Dendritic cell treated with granulocyte-macrophage colony-stimulating factor and Interleukin-4, amounts not matched to agents 40 ng/mL and 50 ng/mL, for 4 days (primary cell): ENCODE results near the gene GLTPD2.

Experiments
- H3K27ac Mint-ChIP-seq: one replicate; pipeline ENCODE4 v1.8.0; 2022; ENCODE audit warnings: mild to moderate bottlenecking, mixed read lengths
- H3K27me3 Mint-ChIP-seq: one replicate; pipeline ENCODE4 v1.8.0; 2022; ENCODE audit warnings: mild to moderate bottlenecking, mixed read lengths
- H3K36me3 Mint-ChIP-seq: one replicate; pipeline ENCODE4 v1.8.0; 2022; ENCODE audit warnings: low read depth, mixed read lengths
- H3K4me1 Mint-ChIP-seq: one replicate; pipeline ENCODE4 v1.8.0; 2022; ENCODE audit warnings: low read depth, mixed read lengths
- H3K4me3 Mint-ChIP-seq: one replicate; pipeline ENCODE4 v1.8.0; 2022; ENCODE audit warnings: mild to moderate bottlenecking, moderate library complexity, mixed read lengths
- H3K9me3 Mint-ChIP-seq: one replicate; pipeline ENCODE4 v1.8.0; 2022; ENCODE audit warnings: mixed read lengths
- intact Hi-C: fragments of 100-400 bp; cut with micrococcal nuclease; formaldehyde crosslinking; loops from one replicate; pipeline ENCODE4 v1.15.0; 2022

The GLTPD2 gene

GRCh38 chr17:4788807-4789700 lies at the start of gene GLTPD2:
GLTPD2 (plus strand) TSS chr17:4788964; CDS start chr17:4789012, 48 bp downstream.
- intact Hi-C loops, result loop anchor here (5.0 kb wide), 1 partner anchor 57 kb away; the partner anchor contains the start of gene MED11
- peaks cover 58% of the 10 kb centered on the region for H3K4me1 Mint-ChIP-seq
- peaks cover 51% of the 10 kb centered on the region for H3K27me3 Mint-ChIP-seq
- peaks cover 13% of the 10 kb centered on the region for H3K36me3 Mint-ChIP-seq
- no peaks in the 10 kb centered on the region for H3K9me3 Mint-ChIP-seq
- peak within 1 kb of the TSS; percentile 84 for H3K4me3 Mint-ChIP-seq
- peak within 1 kb of the TSS; percentile 94 for H3K27ac Mint-ChIP-seq

DNA sequence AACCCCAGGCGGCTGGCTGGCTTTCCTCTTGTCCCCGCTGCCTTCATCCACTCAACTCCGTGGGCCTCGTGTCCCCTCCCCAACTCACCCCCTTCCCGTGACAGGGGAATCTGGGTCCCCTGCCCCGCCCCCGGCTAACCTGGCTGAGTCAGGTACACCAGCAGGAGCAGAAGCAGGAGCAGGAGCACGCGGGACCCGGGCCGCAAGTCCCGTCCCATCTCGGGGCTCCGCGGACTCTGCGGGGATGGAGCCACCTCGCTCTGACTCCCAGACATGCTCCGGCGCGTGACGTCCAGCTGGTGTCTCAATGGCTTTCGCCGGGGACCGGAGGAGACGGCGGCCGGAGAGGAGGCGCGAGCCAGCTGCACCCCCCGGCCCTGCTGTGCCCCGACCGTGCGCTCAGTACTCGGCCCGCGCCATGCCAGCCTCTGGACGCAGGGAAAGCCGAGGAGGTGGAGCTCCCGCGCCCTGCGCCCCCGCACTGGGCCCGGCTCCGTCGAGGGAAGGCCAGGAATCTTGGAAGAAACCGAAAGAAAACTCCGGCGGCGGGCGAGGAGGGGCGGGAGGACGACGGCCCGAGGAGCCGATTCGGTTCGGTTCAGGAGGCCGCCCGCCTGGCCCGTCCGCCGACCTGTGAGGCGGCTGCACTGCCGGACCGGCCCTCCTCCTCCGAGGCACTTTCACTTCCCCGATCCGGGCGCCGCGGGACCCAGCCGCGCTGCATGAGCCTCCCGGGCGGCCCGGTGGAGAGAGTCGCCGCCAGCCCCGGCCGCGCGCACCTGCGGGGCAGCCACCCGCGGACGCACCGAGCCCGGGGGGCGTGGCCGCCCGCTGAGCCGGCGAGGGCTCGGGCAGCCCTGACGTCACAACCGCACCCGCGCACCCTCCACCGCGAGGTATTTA lies 49.4 kb upstream of the GLTPD2 start, which contains the start of the genes CXCL16 and ZMYND15:
Gene CXCL16, minus strand, starts transcription at position 807 of the 903 bp plus-strand sequence. Its CDS starts 589 bp downstream, at position 218.
Gene ZMYND15, plus strand, starts transcription at position 712 of the 903 bp plus-strand sequence. CDS start 716 bp downstream, outside the sequence.
- H3K36me3 Mint-ChIP-seq, result peaks cover 34% of the 10 kb centered on the region
- no peaks in the 10 kb centered on the region for H3K9me3 Mint-ChIP-seq
- peaks cover 50% of the 10 kb centered on the region for H3K4me1 Mint-ChIP-seq
- peak within 1 kb of the TSS; percentile 96 for H3K27ac Mint-ChIP-seq
- intact Hi-C loops, result no loop called here
- H3K4me3 Mint-ChIP-seq, result peak within 1 kb of the TSS; percentile 88
- H3K27me3 Mint-ChIP-seq, result peaks cover 34% of the 10 kb centered on the region

DNA sequence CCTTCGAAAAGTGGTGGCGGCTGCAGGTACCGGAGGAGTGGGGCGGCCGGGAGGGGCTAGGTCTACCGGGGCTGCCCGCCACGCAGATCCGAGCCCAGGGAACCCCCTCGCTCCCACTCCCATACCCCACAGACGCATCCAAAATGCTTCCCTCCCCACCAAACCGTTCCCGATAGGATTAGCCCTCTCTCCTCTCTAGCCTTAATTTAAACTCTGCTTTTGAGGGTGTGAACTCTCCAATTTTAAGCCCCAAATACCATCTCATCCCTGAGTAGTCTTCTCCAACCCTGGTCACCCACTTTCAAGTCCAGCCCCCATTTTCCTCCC lies 48.8 kb upstream of the GLTPD2 start:
- peaks cover 47% of the 10 kb centered on the region for H3K4me1 Mint-ChIP-seq
- no peaks in the 10 kb centered on the region for H3K9me3 Mint-ChIP-seq
- H3K4me3 Mint-ChIP-seq, result peak overlapping the region; percentile 65
- H3K27me3 Mint-ChIP-seq, result peaks cover 40% of the 10 kb centered on the region
- intact Hi-C loops, result no loop called here
- H3K27ac Mint-ChIP-seq, result peak overlapping the region; percentile 96
- H3K36me3 Mint-ChIP-seq, result peaks cover 30% of the 10 kb centered on the region

GRCh38 chr17:4740584-4740983 lies 48.2 kb upstream of the GLTPD2 start:
- Mint-ChIP-seq H3K36me3 (peaks cover 27% of the 10 kb centered on the region), H3K27ac (peak overlapping the region; percentile 96), H3K4me1 (peaks cover 47% of the 10 kb centered on the region), H3K4me3 (peak overlapping the region; percentile 65), H3K9me3 (no peaks in the 10 kb centered on the region), H3K27me3 (peaks cover 45% of the 10 kb centered on the region)
- intact Hi-C loops, result no loop called here

- Mint-ChIP-seq H3K36me3 (peaks cover 17% of the 10 kb centered on the region), H3K4me1 (peaks cover 41% of the 10 kb centered on the region), H3K27me3 (peaks cover 45% of the 10 kb centered on the region), H3K9me3 (no peaks in the 10 kb centered on the region), H3K27ac (no peak overlapping the region), H3K4me3 (no peak overlapping the region)
- intact Hi-C loops, result no loop called here
Measured at GRCh38 chr17:4741544-4741943, 47.2 kb upstream of the GLTPD2 start.

DNA sequence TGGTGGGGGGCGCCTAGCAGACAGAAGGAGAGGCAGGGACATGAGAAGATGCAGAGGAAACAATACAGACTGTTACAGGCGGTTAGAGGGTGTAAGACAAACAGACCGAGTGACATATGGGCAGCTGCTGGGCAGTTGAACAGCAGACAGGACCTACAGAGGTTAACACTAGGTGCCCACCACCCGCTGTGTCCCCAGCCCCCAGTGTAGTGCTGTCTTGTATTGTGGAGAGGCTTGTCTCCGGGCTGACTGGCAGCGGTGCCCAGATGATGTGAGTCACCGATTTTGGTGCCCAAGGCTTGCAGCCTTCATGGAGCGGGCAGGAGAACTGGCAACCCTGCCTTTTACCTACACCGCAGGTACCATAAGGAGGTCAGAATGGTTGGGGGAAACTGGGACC lies 46.6 kb upstream of the GLTPD2 start:
- Mint-ChIP-seq H3K4me3 (no peak overlapping the region), H3K27ac (peak overlapping the region; percentile 68), H3K4me1 (peaks cover 45% of the 10 kb centered on the region), H3K27me3 (peaks cover 45% of the 10 kb centered on the region), H3K9me3 (no peaks in the 10 kb centered on the region), H3K36me3 (peaks cover 17% of the 10 kb centered on the region)
- intact Hi-C loops, result no loop called here

DNA sequence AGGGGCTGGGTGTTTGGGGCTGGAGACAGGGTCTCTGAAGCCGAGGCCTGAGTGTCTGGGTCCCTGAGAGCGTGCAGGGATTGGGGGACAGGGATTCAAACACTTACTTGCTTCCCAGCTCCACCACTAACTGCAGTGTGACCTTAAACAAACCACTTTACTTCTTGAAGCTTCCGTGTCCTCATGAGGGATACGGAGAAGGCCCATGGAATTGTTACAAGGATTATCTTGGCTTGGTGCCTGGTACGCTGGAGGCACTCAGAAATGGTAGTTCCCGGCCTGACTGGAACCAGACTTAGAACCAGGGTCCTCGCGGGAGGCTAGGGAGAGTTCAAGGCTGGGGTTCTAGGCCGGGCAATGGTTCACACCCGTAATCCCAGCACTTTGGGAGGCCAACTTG lies 46.1 kb upstream of the GLTPD2 start:
- intact Hi-C loops, result no loop called here
- no peak overlapping the region for H3K4me3 Mint-ChIP-seq
- H3K36me3 Mint-ChIP-seq, result peaks cover 17% of the 10 kb centered on the region
- H3K9me3 Mint-ChIP-seq, result no peaks in the 10 kb centered on the region
- peak overlapping the region; percentile 68 for H3K27ac Mint-ChIP-seq
- peaks cover 45% of the 10 kb centered on the region for H3K27me3 Mint-ChIP-seq
- H3K4me1 Mint-ChIP-seq, result peaks cover 48% of the 10 kb centered on the region

DNA sequence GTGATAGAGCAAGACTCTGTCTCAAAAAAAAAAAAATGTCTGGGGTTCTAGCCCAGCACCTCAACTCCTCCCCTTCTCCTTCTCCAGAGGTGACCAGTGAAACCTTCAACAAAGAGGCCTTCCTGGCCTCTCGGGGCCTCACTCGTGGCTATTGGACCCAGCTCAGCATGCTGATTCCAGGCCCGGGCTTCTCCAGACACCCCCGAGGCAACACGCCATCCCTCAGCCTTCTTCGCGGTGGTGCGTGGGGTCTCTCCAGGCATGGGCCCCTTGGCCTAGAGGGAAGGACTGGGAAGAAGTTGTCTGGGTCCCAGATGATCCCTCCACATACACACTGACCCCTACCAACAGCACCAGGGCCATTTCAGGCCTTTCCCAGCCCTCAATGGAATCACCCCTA lies 45.5 kb upstream of the GLTPD2 start:
- no peak overlapping the region for H3K4me3 Mint-ChIP-seq
- peak overlapping the region; percentile 68 for H3K27ac Mint-ChIP-seq
- H3K27me3 Mint-ChIP-seq, result peaks cover 45% of the 10 kb centered on the region
- H3K36me3 Mint-ChIP-seq, result peaks cover 16% of the 10 kb centered on the region
- H3K4me1 Mint-ChIP-seq, result peaks cover 51% of the 10 kb centered on the region
- intact Hi-C loops, result no loop called here
- H3K9me3 Mint-ChIP-seq, result no peaks in the 10 kb centered on the region

DNA sequence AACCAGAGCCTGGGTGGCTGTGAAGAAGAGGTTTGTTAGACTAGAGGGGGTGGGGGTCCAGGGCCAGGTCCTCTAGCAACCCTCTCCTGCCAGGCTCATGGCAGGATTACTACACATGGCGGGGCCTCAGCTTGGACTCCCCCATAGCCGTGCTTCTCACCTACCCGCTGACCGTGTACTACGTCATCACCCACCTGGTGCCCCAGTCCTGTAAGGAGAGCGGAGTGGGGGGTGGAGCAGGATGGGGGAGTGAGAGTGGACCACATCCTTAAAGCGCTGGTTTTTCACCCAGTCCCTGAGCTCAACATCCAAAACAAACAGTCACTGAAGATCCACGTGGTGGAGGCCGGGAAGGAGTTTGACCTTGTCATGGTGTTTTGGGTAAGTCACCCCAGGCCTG lies 44.9 kb upstream of the GLTPD2 start:
- Mint-ChIP-seq H3K9me3 (no peaks in the 10 kb centered on the region), H3K27ac (peak overlapping the region; percentile 68), H3K4me3 (no peak overlapping the region), H3K36me3 (peaks cover 9% of the 10 kb centered on the region), H3K27me3 (peaks cover 45% of the 10 kb centered on the region), H3K4me1 (peaks cover 53% of the 10 kb centered on the region)
- intact Hi-C loops, result no loop called here

- H3K27ac Mint-ChIP-seq, result peak overlapping the region; percentile 68
- H3K27me3 Mint-ChIP-seq, result peaks cover 44% of the 10 kb centered on the region
- peaks cover 5% of the 10 kb centered on the region for H3K36me3 Mint-ChIP-seq
- intact Hi-C loops, result no loop called here
- no peaks in the 10 kb centered on the region for H3K9me3 Mint-ChIP-seq
- H3K4me1 Mint-ChIP-seq, result peaks cover 54% of the 10 kb centered on the region
- no peak overlapping the region for H3K4me3 Mint-ChIP-seq
Measured at GRCh38 chr17:4744999-4745969, 43.5 kb upstream of the GLTPD2 start.

- peaks cover 65% of the 10 kb centered on the region for H3K4me1 Mint-ChIP-seq
- peak overlapping the region; percentile 91 for H3K27ac Mint-ChIP-seq
- peak overlapping the region; percentile 49 for H3K4me3 Mint-ChIP-seq
- H3K9me3 Mint-ChIP-seq, result no peaks in the 10 kb centered on the region
- peaks cover 5% of the 10 kb centered on the region for H3K36me3 Mint-ChIP-seq
- H3K27me3 Mint-ChIP-seq, result peaks cover 29% of the 10 kb centered on the region
- intact Hi-C loops, result no loop called here
Measured at GRCh38 chr17:4747847-4748246, 40.9 kb upstream of the GLTPD2 start.

DNA sequence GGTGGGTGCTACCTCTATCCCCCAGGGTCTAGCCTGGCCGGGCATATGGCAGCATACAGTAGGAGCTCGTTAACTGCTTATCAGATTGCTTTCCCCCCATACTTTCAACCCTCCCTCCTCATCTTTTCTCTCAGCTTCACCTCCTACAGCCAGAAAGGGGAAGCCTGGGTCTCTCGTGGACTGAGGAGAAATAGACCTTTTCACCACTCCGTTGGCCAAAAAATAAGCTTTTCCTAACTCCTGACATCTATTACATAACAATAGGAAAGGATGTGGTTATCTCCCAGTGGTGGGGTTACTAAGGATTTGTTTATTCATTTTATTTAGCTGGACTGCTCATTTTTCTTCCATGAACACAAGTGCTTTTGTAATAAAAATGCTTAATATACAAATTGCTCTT lies 40.1 kb upstream of the GLTPD2 start:
- Mint-ChIP-seq H3K4me1 (peaks cover 65% of the 10 kb centered on the region), H3K27ac (peak overlapping the region; percentile 91), H3K27me3 (peaks cover 26% of the 10 kb centered on the region), H3K4me3 (peak overlapping the region; percentile 49), H3K9me3 (no peaks in the 10 kb centered on the region), H3K36me3 (peaks cover 5% of the 10 kb centered on the region)
- intact Hi-C loops, result no loop called here

GRCh38 chr17:4750606-4751005 lies 38.2 kb upstream of the GLTPD2 start:
- no peak overlapping the region for H3K4me3 Mint-ChIP-seq
- no peaks in the 10 kb centered on the region for H3K36me3 Mint-ChIP-seq
- H3K27me3 Mint-ChIP-seq, result peaks cover 19% of the 10 kb centered on the region
- peak overlapping the region; percentile 61 for H3K27ac Mint-ChIP-seq
- peaks cover 55% of the 10 kb centered on the region for H3K4me1 Mint-ChIP-seq
- intact Hi-C loops, result no loop called here
- no peaks in the 10 kb centered on the region for H3K9me3 Mint-ChIP-seq
